H1 (cell line): ENCODE measurements around the gene TIAL1.

Experiments used
- CEBPB ChIP-seq: IDR thresholded peaks from 2 replicates; pipeline ENCODE4 v1.6.1; 2012; ENCODE audit warnings: low read depth, low read length
- CTCF ChIP-seq, 3 experiments: IDR thresholded peaks; 1 replicate in 2 of 3; 2 replicates in 1 of 3; pipeline versions ENCODE4 v1.5.1 to v1.6.1; 2011; ENCODE audit warnings: low read length in 3 of 3, mild to moderate bottlenecking in 3 of 3, inconsistent platforms in 2 of 3, low read depth in 1 of 3, moderate library complexity in 1 of 3; ENCODE audit not compliant: insufficient read depth in 1 of 3; ENCODE audit errors: control extremely low read depth in 1 of 3
- E2F6 ChIP-seq: IDR thresholded peaks from 2 replicates; pipeline ENCODE4 v1.6.1; 2012; ENCODE audit warnings: inconsistent platforms
- EP300 ChIP-seq, 2 experiments: IDR thresholded peaks; 1 replicate in 1 of 2; 2 replicates in 1 of 2; pipeline ENCODE4 v1.6.1; 2011 to 2012; ENCODE audit warnings: low read depth in 2 of 2, low read length in 2 of 2, mild to moderate bottlenecking in 2 of 2, borderline replicate concordance in 1 of 2, inconsistent platforms in 1 of 2, moderate library complexity in 1 of 2
- GABPA ChIP-seq: IDR thresholded peaks from 2 replicates; pipeline ENCODE4 v1.6.1; 2011; ENCODE audit warnings: mild to moderate bottlenecking, low read length, moderate library complexity, borderline replicate concordance; ENCODE audit not compliant: insufficient read depth
- JUND ChIP-seq: IDR thresholded peaks from 2 replicates; pipeline ENCODE4 v1.6.1; 2011; ENCODE audit warnings: mild to moderate bottlenecking, improper control_type of control experiment, low read length
- NRF1 ChIP-seq: IDR thresholded peaks from 2 replicates; pipeline ENCODE4 v1.6.1; 2011; ENCODE audit warnings: mild to moderate bottlenecking, low read depth, low read length, improper control_type of control experiment
- POLR2A ChIP-seq, 2 experiments: IDR thresholded peaks; 1 replicate in 1 of 2; 2 replicates in 1 of 2; pipeline ENCODE4 v1.6.1; 2011; ENCODE audit warnings: low read depth in 2 of 2, low read length in 2 of 2, mild to moderate bottlenecking in 2 of 2; ENCODE audit errors: control extremely low read depth in 1 of 2
- POLR2AphosphoS5 ChIP-seq: IDR thresholded peaks from 2 replicates; pipeline ENCODE4 v1.6.1; 2011; ENCODE audit warnings: low read depth, low read length
- RFX5 ChIP-seq: IDR thresholded peaks from 2 replicates; pipeline ENCODE4 v1.6.1; 2011; ENCODE audit warnings: low read depth, low read length, improper control_type of control experiment, borderline replicate concordance
- SIRT6 ChIP-seq: IDR thresholded peaks from one replicate; pipeline ENCODE4 v1.7.1; 2012; ENCODE audit warnings: low read length, inconsistent platforms
- SUZ12 ChIP-seq: fragments of 200-600 bp; sonication (generic); IDR thresholded peaks from 2 replicates; pipeline ENCODE4 v1.6.1; 2012; ENCODE audit warnings: mild to moderate bottlenecking, inconsistent platforms, low read length, moderate library complexity, mixed read lengths
- TAF7 ChIP-seq: optimal IDR thresholded peaks from 2 replicates; pipeline ENCODE3; 2011; ENCODE audit warnings: low read depth, mild to moderate bottlenecking, inconsistent platforms, low read length, moderate library complexity, borderline replicate concordance

DNA sequence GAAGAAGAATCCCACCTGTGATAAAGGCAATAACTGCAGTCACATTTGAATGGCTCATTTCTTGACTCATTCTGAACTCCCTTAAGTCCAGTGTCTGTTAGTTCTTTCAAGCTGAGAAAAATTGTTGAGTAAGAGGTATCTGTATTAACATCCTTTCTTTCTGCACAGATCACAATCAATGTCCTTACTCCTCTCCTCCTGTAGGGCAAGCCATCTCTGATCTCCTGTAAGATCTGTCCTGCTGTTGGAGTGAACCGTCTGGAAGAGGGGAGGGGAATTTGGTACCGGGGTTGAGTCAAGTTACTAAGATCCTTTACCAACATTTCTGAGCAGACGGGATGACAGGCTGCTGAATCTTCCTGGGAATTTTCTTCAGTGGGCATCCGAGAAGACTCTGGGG is 34.7 kb downstream of the TIAL1 start:
- TF ChIP-seq TAF7: no peak
- no peak for TF ChIP-seq EP300 (IDR thresholded peaks at IDR 0.05; ENCODE audit: borderline replicate concordance in 1 of 2, low read depth in 2 of 2, low read length in 2 of 2)
- TF ChIP-seq SUZ12: no peak
- no peak for TF ChIP-seq JUND
- no peak for TF ChIP-seq E2F6
- no peak for TF ChIP-seq CTCF (IDR thresholded peaks at IDR 0.05; ENCODE audit: control extremely low read depth in 1 of 3, insufficient read depth in 1 of 3, low read depth in 1 of 3, low read length in 3 of 3)
- TF ChIP-seq SIRT6: no peak
- TF ChIP-seq GABPA: no peak
- no peak for TF ChIP-seq POLR2AphosphoS5
- TF ChIP-seq CEBPB: no peak
- TF ChIP-seq NRF1: no peak
- no peak for TF ChIP-seq POLR2A (IDR thresholded peaks at IDR 0.05; ENCODE audit: control extremely low read depth in 1 of 2, low read depth in 2 of 2, low read length in 2 of 2)
- no peak for TF ChIP-seq RFX5
